SW480 (cell line): ENCODE data around the gene GAS6.
A peak's percentile ranks its signal among the peaks of the same experiment; 100 is the strongest.

ENCODE experiments used
- DNase-seq: peaks from one replicate; pipeline ENCODE4 v3.0.0-alpha.2; 2016; ENCODE audit warnings: low spot score

Gene GAS6

DNA sequence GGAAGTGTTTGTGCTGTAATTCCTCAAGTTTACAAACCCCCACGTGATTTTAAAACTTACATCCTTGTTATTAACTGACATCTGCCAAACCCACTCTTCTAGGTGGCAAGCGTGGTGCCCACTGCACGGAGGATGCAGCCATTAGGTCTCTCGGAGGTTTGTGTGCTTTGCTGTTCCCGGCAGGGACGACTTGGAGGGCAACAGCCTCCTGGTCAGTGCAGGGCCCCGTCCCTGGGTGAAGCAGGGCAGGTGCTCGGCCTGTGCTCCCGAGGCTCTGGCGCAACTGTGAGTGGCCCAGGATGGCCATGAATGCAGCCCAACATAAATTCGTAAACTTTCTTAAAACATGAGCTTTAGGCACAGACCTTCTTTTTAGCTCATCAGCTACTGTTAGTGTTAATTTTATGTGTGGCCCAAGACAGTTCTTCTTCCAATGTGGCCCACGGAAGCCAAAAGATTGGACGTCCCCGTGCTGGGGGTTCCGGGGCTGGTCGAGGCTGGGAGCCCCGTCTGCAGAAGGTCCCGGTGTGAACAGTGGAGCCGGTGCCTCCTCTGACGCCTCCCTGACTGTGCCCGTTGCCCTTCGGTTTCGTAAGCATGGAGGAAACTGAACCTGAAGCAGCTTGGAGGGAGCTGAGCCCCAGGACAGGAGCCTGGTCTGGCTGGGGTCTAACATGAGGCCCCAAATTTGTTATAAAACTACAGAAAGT lies 11.9 kb downstream of the GAS6 start:
- no peak for DNase-seq

DNA sequence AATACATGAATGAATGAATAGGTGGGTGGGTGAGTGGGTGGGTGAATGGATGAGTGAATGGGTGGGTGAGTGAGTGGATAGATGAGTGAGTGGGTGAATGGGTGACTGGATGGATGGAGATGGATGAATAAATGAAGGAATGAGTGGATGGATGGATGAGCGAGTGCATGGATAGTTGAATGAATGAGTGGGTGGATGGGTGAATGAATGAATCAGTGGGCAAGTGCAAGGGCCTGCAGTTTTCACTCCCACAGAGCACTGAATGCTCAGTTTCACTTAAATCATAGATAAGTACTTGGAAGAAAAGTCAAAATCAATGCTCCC lies 12.4 kb downstream of the GAS6 start:
- no peak for DNase-seq

DNA sequence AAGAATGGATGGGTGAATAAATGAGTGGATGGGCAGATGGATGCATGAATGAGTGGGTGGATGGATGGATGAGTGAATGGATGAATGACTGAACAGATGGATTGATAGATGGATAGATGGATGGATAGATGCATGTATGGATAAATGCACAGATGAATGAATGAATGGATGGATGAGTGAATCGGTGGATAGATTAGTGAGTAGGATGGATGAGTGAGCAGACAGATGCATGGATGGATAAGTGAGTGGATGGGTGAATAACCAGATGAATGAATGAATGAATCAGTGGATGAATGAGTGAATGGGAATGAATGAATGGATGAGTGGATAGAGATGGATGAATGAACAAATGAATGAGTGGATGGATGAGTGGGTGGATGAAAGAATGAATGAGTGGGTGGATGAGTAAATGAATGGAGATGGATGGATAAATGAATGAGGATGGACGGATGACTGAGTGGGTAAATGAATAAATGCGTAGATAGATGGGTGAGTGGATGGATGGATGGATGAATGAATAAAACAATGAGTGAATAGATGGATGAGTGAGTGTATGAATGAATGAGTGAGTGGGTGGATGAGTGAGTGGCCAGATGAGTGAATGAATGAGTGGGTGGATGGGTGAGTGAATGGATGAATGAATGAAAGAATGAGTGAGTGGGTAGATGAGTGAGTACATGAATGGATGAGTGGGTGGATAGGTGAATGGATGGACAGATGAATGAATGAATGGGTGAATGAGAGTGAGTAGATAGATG lies 13.0 kb downstream of the GAS6 start:
- no peak for DNase-seq

DNA sequence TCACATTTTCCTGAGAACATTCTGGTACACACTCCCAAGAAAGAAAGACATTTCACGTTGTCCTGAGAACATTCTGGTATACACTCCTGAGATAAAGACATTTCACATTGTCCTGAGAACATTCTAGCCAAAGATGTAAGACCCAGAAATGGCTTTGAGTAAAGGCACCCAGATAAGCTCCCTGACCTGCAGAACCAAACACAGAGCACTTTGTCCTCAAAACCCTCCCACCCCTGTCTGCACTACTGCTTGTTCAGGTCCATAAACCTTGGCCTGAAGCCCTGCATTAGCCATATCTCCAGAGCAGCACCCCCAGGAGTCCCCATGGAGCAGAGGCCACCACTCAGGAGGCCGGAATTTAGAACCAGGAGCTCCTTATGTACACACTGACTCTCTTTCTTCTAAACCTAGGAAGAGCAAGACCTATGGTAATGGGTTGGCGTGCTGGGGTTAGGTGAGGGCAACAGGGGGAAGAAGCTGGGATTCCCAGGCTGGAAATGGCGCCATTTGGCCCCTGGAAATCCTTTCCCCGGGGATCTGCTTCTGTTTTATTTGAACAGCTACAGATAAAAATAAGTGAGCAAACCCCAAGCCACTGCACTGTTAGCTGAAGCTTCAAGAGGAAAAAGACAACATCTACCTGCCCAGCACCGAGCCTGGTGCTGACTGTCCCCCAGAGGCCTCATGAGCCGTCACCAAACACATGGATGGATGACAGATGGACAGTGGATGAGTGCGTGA lies 13.7 kb downstream of the GAS6 start:
- no peak for DNase-seq

DNA sequence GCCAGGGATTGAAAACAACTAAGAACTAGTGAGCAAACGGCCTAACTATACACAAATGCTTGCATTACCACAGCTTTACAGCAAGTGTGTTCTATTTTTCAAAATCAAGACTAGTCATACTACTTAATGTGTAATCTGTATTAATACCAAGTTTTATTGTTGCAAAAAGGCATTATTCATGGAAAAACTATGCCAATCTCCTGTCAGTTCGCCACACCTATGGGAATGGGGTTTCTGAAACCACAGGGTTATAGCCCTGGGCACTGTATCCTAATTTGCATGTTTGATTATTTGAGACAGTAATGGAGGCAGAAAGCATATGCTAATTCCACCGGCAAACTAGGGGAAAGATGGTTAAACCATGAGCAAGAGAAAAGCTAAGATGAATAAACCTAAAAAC lies 14.3 kb downstream of the GAS6 start:
- peak; percentile 60 for DNase-seq

DNA sequence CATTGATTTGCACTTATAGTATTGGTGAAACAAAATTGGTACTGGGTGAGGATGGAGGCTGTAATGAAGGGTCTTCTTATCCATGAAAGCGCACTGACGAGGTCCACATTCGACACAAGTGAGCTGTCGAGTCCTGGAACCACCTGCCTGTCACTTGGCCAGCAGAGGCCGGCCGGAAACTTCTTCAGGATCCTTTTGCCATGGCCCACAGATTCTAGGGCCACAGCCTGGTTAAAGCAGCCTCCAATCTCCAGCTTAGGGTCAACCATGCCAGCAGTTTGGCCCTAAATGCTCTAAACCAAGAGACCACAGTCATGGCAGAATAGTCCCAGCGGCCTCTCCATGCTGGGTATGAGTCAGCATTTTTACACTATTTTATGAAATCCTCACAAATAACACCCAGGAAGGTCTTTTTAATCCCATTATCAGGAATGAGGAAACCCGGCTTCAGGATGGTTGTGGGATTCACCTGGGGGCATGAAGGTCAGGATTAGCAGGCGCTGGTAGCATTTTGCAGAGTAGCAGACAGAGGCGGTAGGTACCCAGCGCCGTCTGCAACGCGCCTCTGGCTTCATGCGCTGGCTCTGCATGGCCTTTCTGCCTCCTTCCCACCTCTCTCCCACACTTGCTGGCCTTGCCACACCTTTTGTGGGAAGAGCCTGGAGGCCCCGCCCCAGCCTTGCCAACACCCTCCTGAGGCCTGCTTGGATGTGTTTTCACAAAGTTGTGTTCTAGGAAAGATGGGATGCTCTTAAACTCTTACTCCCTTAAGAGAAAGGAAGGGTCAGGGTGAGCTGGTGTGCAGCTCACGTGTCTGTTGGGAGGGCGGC lies 15.2 kb downstream of the GAS6 start:
- peak; percentile 74 for DNase-seq

DNA sequence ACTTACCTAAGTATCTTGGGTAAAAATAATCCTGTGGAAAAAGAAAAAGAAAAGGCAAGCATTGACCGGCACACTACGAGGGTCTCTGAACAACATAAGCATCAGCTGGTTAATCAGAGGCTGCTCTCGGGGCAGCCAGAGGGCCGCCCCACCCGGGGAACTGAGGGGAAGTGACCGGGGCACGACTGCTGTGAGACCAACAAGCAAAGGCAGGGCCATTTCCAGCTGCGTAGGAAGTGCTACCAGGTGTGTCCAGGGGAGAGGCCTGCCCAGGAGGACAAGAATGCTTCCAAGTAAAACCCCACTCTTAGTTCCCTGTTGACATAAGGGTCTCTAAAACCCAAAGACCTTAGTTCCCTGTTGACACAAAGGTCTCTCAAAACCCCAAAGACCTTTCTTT lies 15.9 kb downstream of the GAS6 start:
- DNase-seq, result no peak

DNA sequence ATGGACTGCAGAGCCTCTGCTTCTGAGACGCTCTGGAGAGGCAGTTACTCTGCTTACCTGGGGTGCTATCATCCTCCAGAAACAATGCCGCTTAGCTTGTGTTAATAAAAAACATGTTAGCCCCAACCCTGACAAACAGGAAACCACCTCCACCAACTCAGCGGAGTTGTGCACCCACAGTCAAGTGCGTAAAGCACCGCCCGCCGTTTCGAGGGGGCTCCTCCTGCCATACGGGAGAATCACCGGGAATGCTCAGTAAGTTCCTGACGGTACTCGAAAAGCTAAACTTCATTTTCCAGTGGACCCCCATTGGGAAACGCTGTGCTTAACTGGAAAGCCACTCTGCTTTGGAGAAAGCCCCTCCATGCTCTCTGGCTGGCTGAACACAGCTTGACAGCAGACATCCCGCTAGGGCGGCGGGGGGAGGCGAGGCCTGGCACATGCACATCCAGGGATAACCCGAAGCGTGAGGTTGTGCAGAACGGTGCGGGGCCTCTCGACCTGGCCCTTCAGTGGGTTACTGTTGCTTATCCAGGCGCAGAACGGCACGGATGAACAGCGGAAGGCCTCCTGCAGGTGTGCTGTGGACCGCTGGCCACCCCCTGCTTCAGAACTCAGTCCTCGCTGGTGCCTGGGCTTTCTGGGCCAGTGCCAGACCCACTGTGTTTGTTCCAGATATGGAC lies 17.1 kb downstream of the GAS6 start:
- DNase-seq, result no peak

DNA sequence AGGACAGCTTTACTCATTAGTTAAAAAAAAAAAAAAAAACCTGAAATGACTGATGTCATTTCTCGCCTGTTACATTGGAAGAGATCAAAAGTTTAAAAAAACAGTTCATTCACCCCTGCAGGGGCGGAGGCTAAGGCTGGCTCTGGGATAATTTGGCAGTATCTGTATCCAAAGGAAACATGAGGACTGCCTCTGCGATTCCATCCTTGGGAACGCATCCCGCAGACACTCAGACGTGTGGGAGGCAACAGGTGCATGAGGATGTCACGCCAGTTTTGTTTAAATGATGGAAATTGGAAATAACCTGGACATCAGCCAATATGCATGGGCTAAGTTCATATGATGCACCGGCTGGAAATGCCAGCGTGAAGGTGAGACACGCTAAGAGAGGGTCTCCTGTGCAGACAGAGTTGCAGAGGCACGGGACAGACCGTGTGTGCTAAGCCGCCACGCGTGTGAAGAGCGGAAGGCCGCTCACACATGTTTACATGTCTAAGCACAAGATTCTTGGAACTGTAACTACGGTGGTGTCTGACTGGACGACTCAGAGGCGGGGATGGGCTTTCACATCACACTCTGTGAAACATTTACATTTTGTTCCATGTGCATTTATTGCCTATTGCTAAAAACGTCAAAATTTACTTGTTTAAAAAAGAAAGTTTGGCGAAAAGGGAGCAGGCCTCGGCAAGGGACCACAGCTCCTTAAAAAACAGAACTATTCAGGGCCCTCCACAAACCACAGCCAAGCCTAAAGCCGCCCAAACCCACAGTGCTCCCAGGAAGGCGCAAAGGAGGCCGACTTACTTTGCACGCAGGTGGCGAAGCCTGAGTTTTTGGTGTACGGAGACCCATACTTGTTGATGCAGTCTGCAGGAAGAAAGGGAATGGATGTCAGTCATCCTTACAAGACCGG lies 17.9 kb downstream of the GAS6 start:
- no peak for DNase-seq

DNA sequence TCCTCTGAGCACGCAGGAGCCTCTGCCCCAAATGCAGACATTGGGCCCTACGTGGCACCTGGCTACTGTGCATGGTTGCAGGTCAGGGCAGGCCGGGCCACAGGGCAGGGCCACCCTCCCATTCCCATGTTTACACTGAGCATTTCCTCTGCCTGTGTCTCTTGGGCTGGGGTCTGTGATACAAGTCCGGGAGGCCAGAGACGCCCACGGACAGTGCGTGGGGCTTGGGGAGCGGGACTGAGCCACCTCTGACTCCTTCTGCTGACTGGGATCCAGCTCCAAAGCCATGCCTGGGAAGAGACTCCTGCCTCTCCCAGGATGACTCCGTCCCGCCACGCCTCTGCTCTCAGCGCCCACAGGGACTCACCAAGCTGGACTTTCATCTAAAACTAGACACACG lies 18.8 kb downstream of the GAS6 start:
- no peak for DNase-seq

DNA sequence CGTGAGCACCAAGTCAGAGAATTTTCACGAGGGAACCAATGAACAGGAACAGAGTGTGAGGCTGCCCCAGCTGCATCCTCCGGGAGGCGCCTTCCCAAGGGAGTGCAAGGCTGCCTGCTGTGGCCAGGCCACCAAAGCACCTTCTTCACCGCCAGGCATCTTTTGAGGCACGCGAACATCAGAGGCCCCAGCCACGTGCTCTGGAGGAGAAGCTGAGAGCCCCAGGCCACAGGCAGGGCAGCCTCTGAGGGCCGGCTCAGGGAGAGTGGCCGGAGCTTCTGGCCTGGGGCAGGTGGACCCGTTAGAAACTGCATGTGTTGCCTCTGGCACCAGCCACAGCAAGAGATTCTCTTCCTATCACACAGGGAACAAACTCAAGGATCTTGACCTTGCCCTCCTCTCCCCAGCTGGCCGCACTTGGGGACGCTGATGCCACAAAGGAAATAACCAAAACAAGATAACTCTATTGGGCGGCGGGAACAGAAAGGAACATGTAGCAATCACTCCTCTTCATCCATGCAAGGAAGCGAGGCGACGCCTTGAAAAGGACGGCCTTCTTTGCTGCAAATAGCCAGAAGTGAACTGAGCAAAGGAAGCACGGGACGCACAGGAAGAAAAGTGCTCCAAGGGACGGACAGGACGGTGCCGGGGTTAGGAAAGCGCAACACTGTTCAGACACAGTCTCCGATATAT lies 19.9 kb downstream of the GAS6 start:
- no peak for DNase-seq

DNA sequence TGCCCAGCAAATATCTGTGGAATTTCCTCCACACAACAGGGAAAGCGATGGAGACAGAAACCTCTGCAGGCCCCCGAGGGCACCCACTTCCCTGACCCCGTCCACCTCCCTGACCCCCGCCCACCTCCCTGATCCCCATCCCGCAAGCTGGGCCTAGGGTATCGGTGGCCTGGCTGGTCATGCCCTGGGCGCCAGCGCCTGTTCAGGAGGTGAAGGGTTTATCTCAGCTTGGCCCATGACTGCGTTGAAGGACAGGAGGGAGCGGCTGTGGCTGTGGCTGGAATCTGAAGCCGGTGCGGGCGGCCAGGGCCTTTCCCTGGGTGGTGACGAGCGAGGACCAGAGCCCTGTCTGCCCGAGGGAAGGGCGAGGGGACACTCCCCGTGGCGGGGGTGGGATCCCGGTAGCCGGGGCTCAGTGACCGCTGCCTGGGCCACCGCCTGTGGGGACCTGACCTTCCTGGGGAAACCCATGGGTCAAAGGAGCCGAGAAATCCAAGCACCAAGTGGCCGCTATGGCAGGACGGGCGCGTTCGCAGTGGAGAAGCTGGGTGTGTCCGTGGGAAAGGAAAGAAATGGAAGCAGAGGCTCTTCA lies 20.7 kb downstream of the GAS6 start:
- no peak for DNase-seq

DNA sequence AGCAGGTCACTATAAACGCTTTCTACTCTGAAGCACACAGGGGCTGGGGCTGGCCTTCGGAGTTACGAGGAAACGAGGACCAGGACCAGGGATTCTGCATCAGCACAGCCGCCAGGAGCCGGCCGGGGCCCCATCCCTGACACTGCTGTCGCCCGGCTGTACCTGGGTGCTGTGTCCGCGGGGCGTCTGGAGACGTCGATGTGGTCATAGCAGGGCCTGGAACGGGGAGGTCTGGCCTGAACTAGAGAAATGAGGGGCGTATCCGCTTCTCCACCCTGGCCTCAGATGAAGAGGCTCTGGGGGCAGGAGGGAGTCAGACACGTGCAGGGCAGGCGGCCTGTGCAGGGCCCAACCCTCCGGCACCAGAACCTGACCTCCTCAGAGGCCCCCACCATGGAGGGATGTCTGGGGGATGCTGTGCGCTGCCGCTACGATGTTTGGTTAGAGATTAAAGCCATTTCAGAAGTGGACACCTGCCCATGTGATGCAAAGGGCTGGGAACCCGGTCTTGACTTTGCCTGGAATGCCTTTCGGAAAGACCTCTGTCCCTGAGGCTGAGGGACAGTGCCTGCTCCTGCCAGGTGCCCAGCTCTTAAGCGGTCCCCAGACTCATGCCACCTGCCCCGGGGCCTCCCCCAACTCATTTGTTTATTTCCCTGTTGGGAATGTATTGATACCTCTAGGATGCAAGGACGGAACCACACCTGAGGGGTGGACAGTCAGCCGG lies 21.4 kb downstream of the GAS6 start:
- no peak for DNase-seq

DNA sequence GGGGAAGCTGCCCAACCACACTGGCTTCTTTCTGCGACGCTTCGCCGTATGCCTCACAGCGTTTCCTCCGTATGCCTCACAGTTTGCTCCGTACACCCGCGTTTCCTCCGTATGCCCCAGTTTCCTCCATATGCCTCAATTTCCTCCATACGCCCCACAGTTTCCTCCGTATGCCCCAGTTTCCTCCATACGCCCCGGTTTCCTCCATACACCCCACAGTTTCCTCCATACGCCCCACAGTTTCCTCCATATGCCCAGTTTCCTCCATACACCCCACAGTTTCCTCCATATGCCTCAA lies 22.6 kb downstream of the GAS6 start:
- DNase-seq, result no peak

DNA sequence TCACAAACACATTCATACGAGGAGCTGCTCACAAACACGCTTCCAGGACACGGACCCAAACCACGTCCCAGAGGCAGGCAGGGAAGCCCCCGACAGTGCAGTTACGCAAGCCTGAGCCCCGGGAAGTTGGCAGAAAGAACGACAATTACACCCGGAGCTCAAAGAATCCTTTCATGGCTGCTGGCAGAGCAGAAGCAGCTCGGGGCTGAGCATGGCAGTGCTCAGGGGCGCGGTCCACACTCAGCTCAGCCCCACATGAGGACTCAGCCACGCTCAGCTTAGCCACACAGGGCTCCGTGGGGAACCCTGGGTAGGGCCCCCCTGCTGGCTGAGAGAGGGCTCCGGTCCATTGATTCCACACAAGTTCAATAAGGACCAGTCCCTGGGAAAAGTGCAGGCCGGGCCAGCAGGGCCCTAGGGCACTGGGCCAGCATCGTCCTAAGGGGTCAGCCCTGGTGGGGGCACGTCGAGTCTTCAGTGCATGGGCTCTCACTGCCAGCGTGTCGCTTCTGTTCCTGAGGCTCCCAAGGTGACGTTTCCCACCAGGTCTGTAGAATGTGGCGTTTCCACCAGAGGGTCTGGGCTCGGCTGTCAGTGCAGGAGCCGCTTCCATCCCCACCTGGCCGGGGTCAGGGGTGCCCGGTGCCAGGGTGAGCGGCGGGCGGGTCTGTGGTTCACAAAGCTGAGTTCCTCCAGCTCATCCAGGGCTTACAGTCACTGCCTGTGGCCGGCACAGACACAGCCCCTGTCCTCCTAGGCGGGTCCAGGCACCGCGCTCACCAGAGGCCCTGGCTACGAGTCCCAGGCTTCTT lies 23.1 kb downstream of the GAS6 start:
- DNase-seq, result no peak

DNA sequence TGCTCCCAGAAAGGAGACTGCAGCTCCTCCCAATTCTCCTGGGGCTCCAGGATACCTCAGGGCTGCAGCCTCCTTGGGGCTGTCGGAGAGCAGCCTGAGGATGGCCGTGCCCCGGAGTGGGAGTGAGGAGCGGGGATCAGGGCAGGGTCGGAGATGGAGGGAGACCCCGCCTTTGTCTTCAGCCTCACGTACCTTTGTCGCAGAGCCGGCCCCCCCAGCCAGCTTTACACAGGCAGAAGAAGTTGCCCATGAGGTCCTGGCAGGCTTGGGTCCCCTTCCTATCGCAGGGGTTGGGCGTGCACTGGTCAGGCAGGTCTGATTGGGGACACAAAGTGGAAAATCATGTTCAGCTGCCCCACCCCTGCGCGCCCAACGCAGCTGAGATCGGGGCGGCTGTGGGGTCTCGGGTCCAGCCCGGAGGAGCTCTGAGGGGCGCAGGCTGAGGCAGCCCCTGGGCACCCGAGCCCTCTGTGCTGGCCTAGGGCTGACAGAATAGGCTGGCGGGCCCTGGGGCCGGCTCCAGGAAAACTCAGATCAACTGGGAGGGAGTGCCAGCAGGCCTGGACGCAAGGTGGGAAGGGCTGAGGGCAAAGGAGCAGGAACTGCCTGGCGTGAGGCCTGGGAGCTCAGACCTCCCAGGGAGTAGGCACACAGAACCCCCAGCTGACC lies 24.2 kb downstream of the GAS6 start:
- DNase-seq, result no peak

DNA sequence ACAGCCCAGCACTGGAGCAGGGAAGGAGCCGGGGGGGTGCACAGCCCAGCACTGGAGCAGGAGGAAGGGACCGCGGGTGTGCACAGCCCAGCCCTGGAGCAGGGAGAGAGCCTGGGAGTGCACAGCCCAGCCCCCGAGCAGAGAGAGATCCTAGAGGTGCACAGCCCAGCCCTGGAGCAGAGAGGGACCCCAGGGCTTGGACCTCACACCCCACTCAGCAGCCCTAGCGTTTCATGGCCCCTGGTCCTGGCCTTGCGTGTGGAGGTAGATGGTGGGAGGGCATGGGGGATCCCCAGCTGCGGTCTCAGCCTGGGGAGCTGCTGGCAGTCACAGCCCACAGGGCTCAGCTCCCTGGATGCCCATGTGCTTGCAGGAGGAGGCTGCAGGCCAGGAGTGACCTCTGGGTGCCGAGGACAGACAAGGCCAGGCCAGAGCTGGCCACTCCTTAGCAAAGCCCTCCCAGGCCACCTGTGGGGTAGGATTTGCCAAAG lies 25.1 kb downstream of the GAS6 start:
- DNase-seq, result no peak
